ENCODE results near the gene ISCU. TPM values are rescaled to one million over a fixed set of nuclear protein-coding genes. Genes with fewer than 3 reads are reported as not detected.

The ISCU gene
- total RNA-seq, 1 experiment from 2014 or later = 84.8 TPM

- Histone ChIP-seq H3K4me3 (no peak overlapping the region), H3K27ac (no peak overlapping the region), H3K4me2 (no peak overlapping the region), H3K79me2 (ENCODE audit: low read depth) (no peaks in the 10 kb centered on the region), H3K9me3 (ENCODE audit: insufficient read depth, low read depth) (no peaks in the 10 kb centered on the region), H3K4me1 (replicated peaks; ENCODE audit: insufficient read depth) (no peaks in the 10 kb centered on the region), H2AFZ (no peak overlapping the region), H4K20me1 (ENCODE audit: insufficient read depth) (peaks cover 10% of the 10 kb centered on the region; the same call in 1 of the 2 replicates), H3F3A (ENCODE audit: insufficient read depth, low read depth) (no peaks in the 10 kb centered on the region; the same call in 1 of the 2 replicates), H3K36me3 (ENCODE audit: low read depth) (peaks cover 33% of the 10 kb centered on the region), H3K9me2 (ENCODE audit: insufficient read depth) (no peaks in the 10 kb centered on the region), H3K27me3 (ENCODE audit: insufficient read depth, low read depth) (no peaks in the 10 kb centered on the region)
- no TSS peak for BruUV-seq (replicated peaks)
- POLR2A ChIA-PET (ENCODE audit: unreplicated experiment) = no interaction called here
- CTCF ChIA-PET = no interaction called here
- intact Hi-C loops (cut with micrococcal nuclease; ENCODE audit: unreplicated experiment) = no loop called here
- TF ChIP-seq EZH2 (IDR thresholded peaks at IDR 0.05; ENCODE audit: low read depth) = no peak
- TF ChIP-seq, protein P1, sequence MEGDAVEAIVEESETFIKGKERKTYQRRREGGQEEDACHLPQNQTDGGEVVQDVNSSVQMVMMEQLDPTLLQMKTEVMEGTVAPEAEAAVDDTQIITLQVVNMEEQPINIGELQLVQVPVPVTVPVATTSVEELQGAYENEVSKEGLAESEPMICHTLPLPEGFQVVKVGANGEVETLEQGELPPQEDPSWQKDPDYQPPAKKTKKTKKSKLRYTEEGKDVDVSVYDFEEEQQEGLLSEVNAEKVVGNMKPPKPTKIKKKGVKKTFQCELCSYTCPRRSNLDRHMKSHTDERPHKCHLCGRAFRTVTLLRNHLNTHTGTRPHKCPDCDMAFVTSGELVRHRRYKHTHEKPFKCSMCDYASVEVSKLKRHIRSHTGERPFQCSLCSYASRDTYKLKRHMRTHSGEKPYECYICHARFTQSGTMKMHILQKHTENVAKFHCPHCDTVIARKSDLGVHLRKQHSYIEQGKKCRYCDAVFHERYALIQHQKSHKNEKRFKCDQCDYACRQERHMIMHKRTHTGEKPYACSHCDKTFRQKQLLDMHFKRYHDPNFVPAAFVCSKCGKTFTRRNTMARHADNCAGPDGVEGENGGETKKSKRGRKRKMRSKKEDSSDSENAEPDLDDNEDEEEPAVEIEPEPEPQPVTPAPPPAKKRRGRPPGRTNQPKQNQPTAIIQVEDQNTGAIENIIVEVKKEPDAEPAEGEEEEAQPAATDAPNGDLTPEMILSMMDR (conservative IDR thresholded peaks at IDR 0.05) = no peak
- no peak for DNase-seq
Measured at GRCh38 chr12:108526482-108527165, 35.8 kb upstream of the ISCU start.

- H3K4me1 ChIP-seq (replicated peaks; ENCODE audit: insufficient read depth) = no peaks in the 10 kb centered on the region
- H3K27ac ChIP-seq = no peak overlapping the region
- no peaks in the 10 kb centered on the region for H3K9me2 ChIP-seq (ENCODE audit: insufficient read depth)
- no peaks in the 10 kb centered on the region; the same call in 1 of the 2 replicates for H3F3A ChIP-seq (ENCODE audit: insufficient read depth, low read depth)
- no peak for DNase-seq
- TF ChIP-seq EZH2 (IDR thresholded peaks at IDR 0.05; ENCODE audit: low read depth) = no peak
- TF ChIP-seq, protein P1 (conservative IDR thresholded peaks at IDR 0.05) = no peak
- H3K27me3 ChIP-seq (ENCODE audit: insufficient read depth, low read depth) = no peaks in the 10 kb centered on the region
- H3K4me3 ChIP-seq = no peak overlapping the region
- intact Hi-C loops (cut with micrococcal nuclease; ENCODE audit: unreplicated experiment) = no loop called here
- H4K20me1 ChIP-seq (ENCODE audit: insufficient read depth) = peaks cover 10% of the 10 kb centered on the region; the same call in 1 of the 2 replicates
- no TSS peak for BruUV-seq (replicated peaks)
- POLR2A ChIA-PET (ENCODE audit: unreplicated experiment) = no interaction called here
- H3K36me3 ChIP-seq (ENCODE audit: low read depth) = peaks cover 33% of the 10 kb centered on the region
- CTCF ChIA-PET = no interaction called here
- H3K79me2 ChIP-seq (ENCODE audit: low read depth) = no peaks in the 10 kb centered on the region
- no peaks in the 10 kb centered on the region for H3K9me3 ChIP-seq (ENCODE audit: insufficient read depth, low read depth)
- H3K4me2 ChIP-seq = no peak overlapping the region
- no peak overlapping the region for H2AFZ ChIP-seq
Measured at GRCh38 chr12:108527166-108527496, 35.3 kb upstream of the ISCU start.

DNA sequence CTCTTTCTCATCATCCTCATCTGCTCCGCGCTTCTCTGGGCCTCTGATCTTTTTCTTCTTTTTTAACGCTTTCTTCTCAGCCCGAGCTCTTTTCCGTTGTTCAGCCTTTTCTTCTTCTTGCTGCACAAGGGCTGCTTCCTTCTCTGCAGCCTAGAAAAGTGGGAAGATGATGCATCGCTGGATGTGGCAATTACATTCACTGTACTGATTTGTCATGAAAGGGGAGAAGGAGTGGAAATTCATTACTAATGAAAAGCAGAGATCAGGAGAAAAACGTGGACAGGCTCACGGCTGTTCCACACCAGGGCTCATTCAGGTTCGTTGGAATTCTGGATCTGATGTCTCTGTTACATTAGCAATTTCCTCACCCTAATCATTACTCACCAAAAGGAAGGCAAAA, 32.2 kb upstream of the ISCU start:
- Histone ChIP-seq H3K27ac (no peak overlapping the region), H3K9me2 (ENCODE audit: insufficient read depth) (no peaks in the 10 kb centered on the region), H3K79me2 (ENCODE audit: low read depth) (no peaks in the 10 kb centered on the region), H3K4me1 (replicated peaks; ENCODE audit: insufficient read depth) (no peaks in the 10 kb centered on the region), H3K36me3 (ENCODE audit: low read depth) (peaks cover 23% of the 10 kb centered on the region; the same call in 1 of the 2 replicates), H3F3A (ENCODE audit: insufficient read depth, low read depth) (no peaks in the 10 kb centered on the region), H3K27me3 (ENCODE audit: insufficient read depth, low read depth) (no peaks in the 10 kb centered on the region), H2AFZ (no peak overlapping the region), H4K20me1 (ENCODE audit: insufficient read depth) (peaks cover 4% of the 10 kb centered on the region), H3K9me3 (ENCODE audit: insufficient read depth, low read depth) (no peaks in the 10 kb centered on the region), H3K4me2 (no peak overlapping the region), H3K4me3 (no peak overlapping the region)
- no TSS peak for BruUV-seq (replicated peaks)
- intact Hi-C loops (cut with micrococcal nuclease; ENCODE audit: unreplicated experiment) = no loop called here
- CTCF ChIA-PET = no interaction called here
- TF ChIP-seq, protein P1 (conservative IDR thresholded peaks at IDR 0.05) = no peak
- no peak for TF ChIP-seq EZH2 (IDR thresholded peaks at IDR 0.05; ENCODE audit: low read depth)
- POLR2A ChIA-PET (ENCODE audit: unreplicated experiment) = no interaction called here
- no peak for DNase-seq

Measured in PC-9 (cell line).